OCI-LY3 (cell line): ENCODE data around the gene CCDC170.
"Not testable (repeated sequence)": the region's sequence is repeated elsewhere in the genome, so short reads cannot be mapped to it uniquely, and the experiment has no call there.

Source experiments
- EZH2phosphoT487 ChIP-seq: fragments of 200-600 bp; shearing (Covaris generic); IDR thresholded peaks from 2 replicates; pipeline ENCODE4 v1.6.1; 2018; ENCODE audit warnings: antibody characterized with exemption, mixed run types, low read depth
- TF ChIP-seq, protein P1 (sequence below): fragments of 200-600, 300-600 bp; sonication (generic); IDR thresholded peaks from 2 replicates; pipeline ENCODE4 v1.5.1; 2014; ENCODE audit warnings: antibody characterized with exemption, low read length, low read depth

DNA sequence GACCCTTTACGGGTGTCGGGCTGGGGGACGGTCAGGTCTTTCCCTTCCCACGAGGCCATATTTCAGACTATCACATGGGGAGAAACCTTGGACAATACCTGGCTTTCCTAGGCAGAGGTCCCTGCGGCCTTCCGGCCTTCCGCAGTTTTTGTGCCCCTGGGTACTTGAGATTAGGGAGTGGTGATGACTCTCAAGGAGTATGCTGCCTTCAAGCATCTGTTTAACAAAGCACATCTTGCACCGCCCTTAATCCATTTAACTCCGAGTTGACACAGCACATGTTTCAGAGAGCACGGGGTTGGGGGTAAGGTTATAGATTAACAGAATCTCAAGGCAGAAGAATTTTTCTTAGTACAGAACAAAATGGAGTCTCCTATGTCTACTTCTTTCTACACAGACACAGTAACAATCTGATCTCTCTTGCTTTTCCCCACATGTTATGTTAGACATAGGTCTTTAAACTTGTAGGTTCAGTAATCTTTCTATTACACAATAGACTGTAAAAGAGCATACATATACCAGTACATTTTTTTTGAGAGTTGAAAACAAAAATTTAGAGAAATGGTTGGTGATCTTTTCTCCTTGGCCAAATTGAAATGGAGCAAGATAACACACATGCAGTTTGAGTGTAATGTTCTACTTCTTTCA is 37.9 kb upstream of the CCDC170 start:
- TF ChIP-seq, protein P1, sequence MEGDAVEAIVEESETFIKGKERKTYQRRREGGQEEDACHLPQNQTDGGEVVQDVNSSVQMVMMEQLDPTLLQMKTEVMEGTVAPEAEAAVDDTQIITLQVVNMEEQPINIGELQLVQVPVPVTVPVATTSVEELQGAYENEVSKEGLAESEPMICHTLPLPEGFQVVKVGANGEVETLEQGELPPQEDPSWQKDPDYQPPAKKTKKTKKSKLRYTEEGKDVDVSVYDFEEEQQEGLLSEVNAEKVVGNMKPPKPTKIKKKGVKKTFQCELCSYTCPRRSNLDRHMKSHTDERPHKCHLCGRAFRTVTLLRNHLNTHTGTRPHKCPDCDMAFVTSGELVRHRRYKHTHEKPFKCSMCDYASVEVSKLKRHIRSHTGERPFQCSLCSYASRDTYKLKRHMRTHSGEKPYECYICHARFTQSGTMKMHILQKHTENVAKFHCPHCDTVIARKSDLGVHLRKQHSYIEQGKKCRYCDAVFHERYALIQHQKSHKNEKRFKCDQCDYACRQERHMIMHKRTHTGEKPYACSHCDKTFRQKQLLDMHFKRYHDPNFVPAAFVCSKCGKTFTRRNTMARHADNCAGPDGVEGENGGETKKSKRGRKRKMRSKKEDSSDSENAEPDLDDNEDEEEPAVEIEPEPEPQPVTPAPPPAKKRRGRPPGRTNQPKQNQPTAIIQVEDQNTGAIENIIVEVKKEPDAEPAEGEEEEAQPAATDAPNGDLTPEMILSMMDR, result not testable (repeated sequence)
- TF ChIP-seq EZH2phosphoT487, result not testable (repeated sequence)
